ENCODE data around the gene FXYD2. TPM values are rescaled to one million over a fixed set of nuclear protein-coding genes. Genes with fewer than 3 reads are reported as not detected.

Gene FXYD2
- total RNA-seq, 1 experiment from 2014 or later = not detected

DNA sequence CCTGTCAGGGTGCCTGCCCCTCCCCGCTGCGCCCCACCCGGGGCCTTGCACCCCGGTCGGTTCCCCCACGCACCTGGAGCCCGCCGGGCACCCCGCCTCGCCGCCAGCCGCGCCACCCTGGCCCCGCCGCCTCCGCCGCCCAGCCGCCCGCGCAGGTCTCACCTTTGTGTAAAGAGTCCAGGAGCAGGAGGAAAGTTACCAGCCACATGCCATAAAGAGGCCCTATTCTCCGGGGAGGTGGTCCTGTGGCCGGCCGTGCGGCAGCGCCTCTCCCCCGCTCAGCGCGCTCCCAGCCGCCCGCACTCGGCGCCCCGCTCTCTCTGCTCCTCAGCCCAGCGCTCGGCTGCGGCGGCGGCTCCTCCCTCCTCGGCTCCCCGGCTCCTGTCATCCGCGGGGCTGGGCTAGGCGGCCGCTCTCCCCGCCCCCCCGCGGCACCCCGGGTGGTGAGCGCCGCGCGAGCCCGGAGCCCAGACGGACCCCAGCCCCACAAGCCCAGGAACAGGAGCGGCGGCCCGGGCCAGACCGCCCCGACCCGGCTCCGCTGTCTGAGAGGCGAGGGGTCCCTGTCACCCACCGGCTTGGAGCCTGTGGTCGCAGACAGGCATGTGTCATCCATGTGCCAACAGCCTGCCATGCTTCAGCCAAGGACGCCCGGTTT lies 27.5 kb downstream of the FXYD2 start, which contains the start of gene DSCAML1:
Gene DSCAML1 (minus strand): TSS at position 345 of the 658 bp plus-strand sequence. CDS start 137 bp downstream, at position 208.
- DNase-seq (ENCODE audit: low read depth) = no peak

DNA sequence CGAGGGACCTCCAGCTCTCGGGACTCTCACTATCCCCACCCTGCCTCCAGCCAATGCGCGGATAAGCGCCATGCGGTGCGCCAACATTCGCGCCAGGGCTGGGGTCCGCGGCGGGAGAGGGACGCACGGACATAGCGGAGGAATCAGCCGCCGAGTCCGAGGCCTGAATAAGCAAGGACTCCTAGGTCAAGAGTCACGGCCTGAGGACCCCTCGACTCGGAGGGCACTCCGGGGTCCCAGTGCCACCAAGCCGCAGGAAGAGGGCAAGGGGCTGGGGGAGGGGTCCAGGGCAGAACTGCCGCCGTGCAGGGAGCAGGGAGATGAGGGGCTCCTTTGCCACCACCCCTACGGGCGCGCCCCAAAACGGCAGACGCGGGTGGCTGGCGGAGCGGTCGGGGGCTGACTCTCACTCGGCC lies 28.1 kb downstream of the FXYD2 start:
- DNase-seq (ENCODE audit: low read depth) = no peak

DNA sequence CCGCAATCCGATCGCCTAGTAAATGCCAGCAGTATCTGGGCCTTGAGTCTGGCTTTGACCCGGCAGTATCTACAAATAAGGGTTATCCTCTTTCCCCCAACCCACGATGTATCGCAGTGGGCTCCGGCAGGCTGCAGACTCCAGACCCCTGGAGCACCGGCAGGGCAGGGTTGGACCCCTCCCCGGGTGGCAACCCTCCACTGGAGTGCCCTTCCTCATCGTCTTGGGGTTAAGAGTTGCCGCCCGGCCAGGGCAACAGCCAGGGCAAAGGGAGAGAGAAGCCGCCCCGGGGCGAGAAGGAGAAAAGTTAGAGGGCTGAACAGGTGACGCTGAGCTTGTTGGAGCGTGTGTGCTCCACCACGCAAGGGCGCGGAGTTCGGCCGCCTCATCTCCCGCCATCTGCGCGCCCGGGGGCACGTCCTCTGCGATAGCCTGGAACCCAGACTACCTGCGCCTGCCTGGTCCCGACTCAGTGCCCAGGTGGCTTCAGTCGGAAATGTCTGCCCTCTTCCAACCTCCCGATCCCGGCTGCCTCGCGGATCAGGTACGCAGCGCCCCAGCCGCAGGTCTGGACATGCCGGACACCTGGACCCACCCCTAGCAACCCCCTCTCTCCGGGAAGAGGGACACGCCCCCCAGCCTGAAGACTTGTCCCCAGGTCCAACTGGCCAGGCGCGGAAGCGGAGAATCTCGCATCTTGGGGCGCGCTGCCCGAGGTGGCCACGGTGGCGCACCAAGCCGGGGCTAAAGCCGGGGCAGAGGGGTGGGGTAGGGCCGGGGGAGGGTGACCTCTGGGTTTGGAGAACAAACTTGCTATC lies 28.7 kb downstream of the FXYD2 start:
- DNase-seq (ENCODE audit: low read depth) = no peak

DNA sequence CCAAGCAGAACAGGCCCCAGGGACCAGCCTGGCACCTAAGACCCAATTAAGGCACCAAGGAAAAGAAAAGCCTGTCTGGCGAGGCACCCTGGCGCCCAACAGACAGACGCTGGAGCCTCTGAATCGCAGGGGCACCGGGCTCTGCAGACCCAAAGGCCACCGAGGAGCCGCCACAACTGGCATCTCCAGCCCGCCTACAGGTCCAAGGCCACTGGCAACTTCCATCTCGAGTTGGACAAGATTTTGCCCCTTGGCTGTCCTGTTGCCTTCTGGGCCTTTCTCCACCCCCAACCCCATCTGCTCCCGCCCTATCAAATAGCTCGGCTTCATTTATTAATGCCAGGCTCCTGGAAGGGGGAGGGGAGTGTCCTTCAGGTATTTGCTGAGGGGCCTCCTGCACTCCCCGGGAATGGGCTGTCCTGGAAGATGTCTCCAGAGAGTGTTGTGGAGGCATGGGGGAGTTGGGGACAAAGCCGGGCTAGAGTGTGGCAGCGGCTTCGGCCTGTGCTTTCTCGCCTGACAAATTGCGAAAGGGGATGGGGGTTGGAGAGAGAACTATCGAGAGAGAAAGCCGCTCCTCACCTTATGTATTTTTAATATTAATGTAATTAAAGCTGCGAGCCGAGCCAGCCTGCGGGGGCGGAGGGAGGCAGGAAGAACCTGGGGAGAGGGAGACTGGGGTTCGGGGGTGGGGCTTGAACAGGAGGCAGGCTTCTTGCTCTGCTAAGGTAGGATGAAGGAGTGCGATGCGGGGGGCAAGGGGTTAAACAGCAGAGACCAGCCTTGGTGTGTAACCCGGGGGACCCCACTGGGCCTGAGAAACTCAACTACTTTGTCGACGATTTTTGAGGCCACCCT lies 29.5 kb downstream of the FXYD2 start:
- no peak for DNase-seq (ENCODE audit: low read depth)

- DNase-seq (ENCODE audit: low read depth) = no peak
Observed at GRCh38 chr11:117794135-117794534, 30.4 kb downstream of the FXYD2 start.

DNA sequence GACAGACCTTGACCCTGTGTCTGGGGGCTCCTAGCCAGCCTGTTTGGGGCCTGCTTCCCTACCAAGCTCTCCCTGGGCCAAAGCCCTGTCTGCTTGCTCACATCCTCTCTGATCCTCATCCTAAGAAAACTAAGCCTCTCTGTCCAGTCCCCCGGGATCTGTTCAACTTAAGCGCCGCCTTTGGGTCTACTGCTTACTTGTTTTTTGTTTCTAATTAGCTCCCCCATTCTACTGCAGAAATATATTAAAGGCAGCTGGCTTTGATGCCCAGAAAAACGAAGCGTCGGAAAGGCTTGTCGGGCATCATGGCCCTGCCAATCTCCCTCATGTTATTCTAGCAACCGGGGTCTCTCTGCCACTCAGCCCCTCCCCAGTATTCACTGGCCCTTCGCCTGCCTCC lies 31.0 kb downstream of the FXYD2 start:
- no peak for DNase-seq (ENCODE audit: low read depth)

- DNase-seq (ENCODE audit: low read depth) = no peak
Observed at GRCh38 chr11:117792992-117793391, 31.6 kb downstream of the FXYD2 start.

GRCh38 chr11:117792241-117792640 lies 32.3 kb downstream of the FXYD2 start:
- DNase-seq (ENCODE audit: low read depth) = no peak

DNA sequence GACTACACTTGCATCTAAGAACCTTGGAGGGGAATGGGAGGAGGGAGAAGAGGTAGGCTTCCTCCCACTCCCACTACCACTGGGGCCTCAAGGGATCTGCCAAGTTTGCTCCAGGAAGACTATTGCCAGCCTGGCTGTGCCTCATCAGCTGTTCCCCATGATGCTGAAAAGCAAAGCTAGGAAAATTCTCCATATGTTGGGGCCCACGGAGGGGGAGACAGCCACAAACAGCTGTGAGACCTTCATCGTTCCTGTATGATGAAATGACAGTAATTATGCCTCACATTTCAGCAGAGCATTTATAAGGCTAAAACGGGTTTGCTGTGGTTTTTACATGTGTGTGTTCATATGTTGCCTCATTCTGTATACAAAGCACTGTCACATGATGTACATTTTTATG lies 34.3 kb downstream of the FXYD2 start:
- no peak for DNase-seq (ENCODE audit: low read depth)

- DNase-seq (ENCODE audit: low read depth) = no peak
Observed at GRCh38 chr11:117789241-117789640, 35.3 kb downstream of the FXYD2 start.

DNA sequence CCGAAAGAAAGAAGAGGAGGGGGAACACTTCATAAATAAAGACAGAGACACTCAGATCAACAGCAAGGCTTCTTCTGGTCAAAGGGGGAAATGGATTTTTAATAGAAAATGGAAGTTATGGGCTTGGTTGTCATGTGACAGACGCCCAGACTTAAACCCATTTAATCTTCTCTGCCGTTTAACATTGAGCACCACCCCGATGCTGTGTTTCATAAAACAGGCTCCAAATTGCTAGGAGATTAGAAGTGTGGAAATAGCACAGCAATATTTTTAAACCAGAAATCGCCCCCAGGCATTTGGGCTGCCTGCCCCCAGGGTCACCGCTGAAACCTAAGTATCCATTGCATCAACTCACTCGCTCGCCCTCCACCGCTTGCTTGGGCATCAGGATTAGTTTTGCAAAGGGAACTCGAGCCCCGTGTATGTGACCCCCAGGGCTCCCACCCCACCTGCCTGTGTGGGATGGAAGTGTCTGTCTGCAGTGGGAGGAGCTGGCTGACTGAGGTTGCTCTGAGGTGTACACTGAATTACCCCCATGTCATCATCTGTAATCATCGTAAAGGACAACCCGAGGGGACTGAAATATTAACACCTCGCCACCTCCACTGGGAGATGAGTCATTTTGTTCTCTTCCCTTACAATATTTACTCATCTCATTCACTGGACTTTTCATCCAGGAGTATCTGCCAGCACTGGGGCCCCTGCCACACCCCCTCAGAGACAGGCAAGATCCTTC lies 38.2 kb downstream of the FXYD2 start:
- no peak for DNase-seq (ENCODE audit: low read depth)

DNA sequence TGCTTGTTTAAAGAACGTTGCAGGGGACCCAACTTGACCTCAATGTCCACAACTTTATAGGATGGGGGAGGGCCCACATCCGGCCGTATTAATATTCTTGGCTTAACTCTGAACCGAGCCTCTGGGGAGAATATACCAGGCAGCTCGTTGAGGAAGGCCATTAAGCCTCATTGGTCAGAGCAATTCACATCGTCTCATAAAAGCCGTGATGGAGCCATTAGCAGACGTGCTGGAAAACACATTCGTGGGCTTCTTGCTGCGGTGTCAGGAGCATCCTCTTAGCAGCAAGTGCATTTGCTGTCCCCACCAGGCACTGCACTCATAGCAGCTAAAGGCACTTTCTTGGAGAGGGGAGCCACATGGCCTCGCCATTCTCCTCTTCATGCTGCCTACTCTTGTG lies 42.4 kb downstream of the FXYD2 start:
- no peak for DNase-seq (ENCODE audit: low read depth)

- DNase-seq (ENCODE audit: low read depth) = no peak
Observed at GRCh38 chr11:117781627-117782026, 42.9 kb downstream of the FXYD2 start.

DNA sequence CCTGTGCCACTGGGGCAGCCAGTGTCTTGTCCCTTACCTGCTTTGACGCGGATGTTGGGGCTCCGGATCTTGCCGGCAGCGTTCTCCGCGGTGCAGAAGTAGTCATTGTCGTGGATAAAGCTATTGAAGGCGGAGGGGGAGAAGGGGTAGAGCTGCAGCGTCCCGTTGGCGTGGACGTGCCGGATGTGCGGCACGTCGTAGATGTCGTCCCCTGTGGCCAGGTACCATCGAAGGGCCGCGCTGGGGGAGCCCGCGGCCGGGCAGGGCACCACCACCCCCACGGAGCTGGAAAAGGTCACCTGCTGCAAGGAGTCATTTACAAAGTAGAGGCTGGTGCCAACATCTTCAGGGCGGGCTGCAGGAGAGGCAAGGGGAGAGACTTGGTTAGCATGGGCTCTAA lies 44.1 kb downstream of the FXYD2 start:
- no peak for DNase-seq (ENCODE audit: low read depth)

GRCh38 chr11:117774553-117774952 lies 50.0 kb downstream of the FXYD2 start:
- DNase-seq (ENCODE audit: low read depth) = no peak

DNA sequence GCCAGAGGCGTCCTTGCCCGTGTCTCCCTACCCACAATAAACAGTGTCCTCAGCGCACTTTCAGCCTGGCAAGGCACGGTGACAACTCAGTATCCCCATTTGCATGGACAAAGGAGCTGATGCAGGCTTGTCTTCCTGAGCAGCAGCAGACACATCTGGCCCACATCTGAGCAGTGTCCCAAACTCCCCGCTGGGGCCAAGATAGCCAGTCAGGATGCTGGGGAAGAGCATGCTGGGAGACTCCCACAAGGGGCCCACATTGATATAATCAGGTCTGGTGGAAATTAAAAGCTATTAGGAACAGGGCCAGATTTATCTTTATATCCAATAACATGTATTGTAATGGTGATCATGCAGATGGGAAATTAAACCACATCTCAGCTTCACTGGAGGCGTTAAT lies 52.2 kb downstream of the FXYD2 start:
- no peak for DNase-seq (ENCODE audit: low read depth)

DNA sequence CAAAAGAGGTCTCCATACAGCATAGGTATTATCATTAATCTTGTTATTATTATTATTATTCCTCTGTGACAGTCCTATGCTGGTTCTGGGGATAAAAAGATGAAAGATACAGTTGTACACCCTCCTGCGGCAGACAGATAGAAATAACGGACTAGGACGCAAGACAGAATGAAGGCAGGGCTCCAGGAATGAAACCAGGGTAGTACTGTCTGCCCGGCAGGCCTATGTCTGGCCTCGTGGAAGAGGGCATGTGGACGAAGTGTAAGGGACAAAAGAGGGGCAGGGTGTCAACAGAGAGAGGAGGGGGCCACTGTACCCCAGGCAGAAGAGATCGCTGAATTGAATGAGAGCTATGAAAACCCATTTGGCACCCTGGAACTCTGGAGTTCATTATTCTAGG lies 52.7 kb downstream of the FXYD2 start:
- no peak for DNase-seq (ENCODE audit: low read depth)

- no peak for DNase-seq (ENCODE audit: low read depth)
Observed at GRCh38 chr11:117771197-117771596, 53.3 kb downstream of the FXYD2 start.

DNA sequence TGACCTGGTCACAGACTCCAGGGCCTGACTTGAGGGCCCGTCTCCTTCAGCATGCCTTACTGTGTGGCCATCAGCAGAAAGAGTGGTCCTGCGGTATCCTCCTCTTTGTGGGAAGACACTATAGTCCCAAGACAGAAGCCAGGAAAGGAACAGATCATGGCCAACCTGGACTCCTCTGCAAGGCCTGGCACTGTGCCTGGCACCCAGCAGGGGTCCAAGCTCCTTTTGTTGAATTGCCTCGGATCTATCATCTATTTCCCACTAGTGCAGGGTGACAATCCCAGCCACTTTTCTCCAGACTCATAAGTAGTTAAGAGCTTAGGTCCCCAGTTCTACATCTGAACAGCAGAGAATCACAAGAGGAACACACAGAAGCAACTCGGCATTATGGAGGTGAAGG lies 54.5 kb downstream of the FXYD2 start:
- no peak for DNase-seq (ENCODE audit: low read depth)

Data from RPMI7951 (cell line).